Measurements from ENCODE around the gene ASB5. TPM values are rescaled to one million over a fixed set of nuclear protein-coding genes. Genes with fewer than 3 reads are reported as not detected.
"Not testable (repeated sequence)": the region's sequence is repeated elsewhere in the genome, so short reads cannot be mapped to it uniquely, and the experiment has no call there.

The ASB5 gene
- total RNA-seq, 2 experiments from 2014 or later = not detected

DNA sequence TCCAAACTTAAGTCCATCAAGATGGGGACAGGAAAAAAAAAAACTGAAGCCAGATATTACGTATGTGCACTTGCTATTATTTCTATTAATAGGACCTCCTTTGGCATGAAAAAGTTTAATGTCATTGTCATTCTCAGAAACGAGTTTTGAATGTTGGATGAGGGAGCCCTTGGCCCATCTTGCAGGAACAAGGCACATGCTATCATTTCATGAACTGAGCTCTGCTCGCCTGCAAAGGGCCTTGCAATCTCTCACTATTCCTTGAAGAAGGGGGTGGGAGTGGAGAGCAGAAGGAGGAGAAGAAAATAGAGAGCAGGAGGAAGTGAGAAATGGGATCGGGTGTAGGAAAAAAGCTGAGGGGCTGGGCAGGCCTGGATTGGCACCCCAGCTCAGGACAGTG lies 39.4 kb downstream of the ASB5 start:
- Mint-ChIP-seq H3K36me3 (no peaks in the 10 kb centered on the region), H3K4me3 (no peak overlapping the region), H3K27me3 (peaks cover 8% of the 10 kb centered on the region), H3K9me3 (no peaks in the 10 kb centered on the region), H3K4me1 (no peaks in the 10 kb centered on the region), H3K27ac (no peak overlapping the region)
- POLR2A ChIA-PET = no interaction called here
- ATAC-seq (ENCODE audit: low read depth) (no peak), DNase-seq (no peak)

DNA sequence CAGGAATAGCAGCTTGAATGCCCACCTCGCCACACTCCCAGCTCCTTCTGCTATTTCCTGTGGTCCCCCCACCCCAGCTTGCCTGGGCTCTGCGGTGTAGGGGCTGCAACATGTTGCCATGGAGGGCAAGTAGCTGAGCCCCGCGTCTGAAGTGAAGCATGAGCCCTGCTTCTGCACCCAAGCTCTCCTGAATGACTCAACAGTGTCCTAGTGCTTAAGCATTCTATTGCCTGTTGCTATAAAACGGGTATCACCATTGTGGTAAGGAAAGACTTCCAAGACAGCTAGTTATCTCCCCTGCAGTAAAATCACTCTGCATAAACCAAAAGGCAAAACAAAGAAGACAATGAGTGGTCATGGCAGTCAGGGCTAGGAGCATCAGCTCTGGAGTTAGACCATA lies 42.3 kb downstream of the ASB5 start:
- Mint-ChIP-seq H3K9me3 (no peaks in the 10 kb centered on the region), H3K36me3 (no peaks in the 10 kb centered on the region), H3K27ac (no peak overlapping the region), H3K4me1 (no peaks in the 10 kb centered on the region), H3K27me3 (peaks cover 8% of the 10 kb centered on the region), H3K4me3 (no peak overlapping the region)
- DNase-seq = no peak
- POLR2A ChIA-PET = no interaction called here
- ATAC-seq (ENCODE audit: low read depth) = no peak

GRCh38 chr4:176223561-176223960 lies 45.5 kb downstream of the ASB5 start:
- H3K9me3 Mint-ChIP-seq = no peaks in the 10 kb centered on the region
- POLR2A ChIA-PET = no interaction called here
- DNase-seq (no peak), ATAC-seq (ENCODE audit: low read depth) (no peak)
- H3K36me3 Mint-ChIP-seq = no peaks in the 10 kb centered on the region
- peaks cover 2% of the 10 kb centered on the region for H3K27me3 Mint-ChIP-seq
- H3K4me3 Mint-ChIP-seq = no peak overlapping the region
- no peak overlapping the region for H3K27ac Mint-ChIP-seq
- no peaks in the 10 kb centered on the region for H3K4me1 Mint-ChIP-seq

- H3K4me3 Mint-ChIP-seq = no peak overlapping the region
- DNase-seq = no peak
- POLR2A ChIA-PET = no interaction called here
- ATAC-seq (ENCODE audit: low read depth) = no peak
- H3K9me3 Mint-ChIP-seq = no peaks in the 10 kb centered on the region
- H3K4me1 Mint-ChIP-seq = no peaks in the 10 kb centered on the region
- no peaks in the 10 kb centered on the region for H3K27me3 Mint-ChIP-seq
- no peak overlapping the region for H3K27ac Mint-ChIP-seq
- no peaks in the 10 kb centered on the region for H3K36me3 Mint-ChIP-seq
Measured at GRCh38 chr4:176222149-176222548, 46.9 kb downstream of the ASB5 start.

DNA sequence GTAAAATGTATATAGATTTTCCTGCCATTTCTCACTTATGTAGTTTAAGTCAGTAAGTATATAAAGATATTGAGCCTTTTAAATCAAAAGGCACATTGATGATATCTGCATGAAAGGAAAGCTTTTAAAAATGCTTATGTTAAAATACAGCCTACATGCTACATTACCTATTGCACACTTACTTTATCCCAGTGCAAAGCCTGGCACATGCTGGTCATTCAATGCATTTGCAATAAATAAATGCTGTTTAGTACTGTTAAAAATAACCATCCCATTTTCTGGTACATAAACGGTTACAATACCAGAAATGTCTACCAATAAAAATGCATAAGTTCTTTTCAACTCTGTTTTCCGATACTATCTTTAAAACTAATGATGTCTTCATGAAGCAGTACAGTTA lies 51.5 kb downstream of the ASB5 start:
- POLR2A ChIA-PET = no interaction called here
- ATAC-seq (ENCODE audit: low read depth) = no peak
- Mint-ChIP-seq H3K27me3 (peaks cover 4% of the 10 kb centered on the region), H3K9me3 (no peaks in the 10 kb centered on the region), H3K4me1 (no peaks in the 10 kb centered on the region), H3K36me3 (no peaks in the 10 kb centered on the region), H3K4me3 (no peak overlapping the region), H3K27ac (no peak overlapping the region)
- no peak for DNase-seq

DNA sequence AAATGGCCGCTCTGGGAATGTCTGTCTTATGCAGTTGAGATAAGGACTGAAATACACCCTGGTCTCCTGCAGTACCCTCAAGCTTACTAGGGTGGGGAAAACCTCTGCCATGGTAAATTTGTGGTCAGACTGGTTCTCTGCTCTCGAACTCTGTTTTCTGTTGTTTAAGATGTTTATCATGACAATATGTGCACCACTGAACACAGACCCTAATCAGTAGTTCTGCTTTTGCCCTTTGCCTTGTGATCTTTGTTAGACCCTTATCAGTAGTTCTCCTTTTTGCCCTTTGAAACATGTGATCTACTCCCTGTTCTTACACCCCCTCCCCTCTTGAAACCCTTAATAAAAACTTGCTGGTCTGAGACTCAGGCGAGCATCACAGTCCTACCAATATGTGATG lies 56.7 kb downstream of the ASB5 start:
- H3K4me1 Mint-ChIP-seq; H3K27ac Mint-ChIP-seq; H3K4me3 Mint-ChIP-seq; H3K9me3 Mint-ChIP-seq; ATAC-seq (ENCODE audit: low read depth); H3K36me3 Mint-ChIP-seq; DNase-seq; POLR2A ChIA-PET: not testable (repeated sequence)
- peaks cover 16% of the 10 kb centered on the region for H3K27me3 Mint-ChIP-seq

DNA sequence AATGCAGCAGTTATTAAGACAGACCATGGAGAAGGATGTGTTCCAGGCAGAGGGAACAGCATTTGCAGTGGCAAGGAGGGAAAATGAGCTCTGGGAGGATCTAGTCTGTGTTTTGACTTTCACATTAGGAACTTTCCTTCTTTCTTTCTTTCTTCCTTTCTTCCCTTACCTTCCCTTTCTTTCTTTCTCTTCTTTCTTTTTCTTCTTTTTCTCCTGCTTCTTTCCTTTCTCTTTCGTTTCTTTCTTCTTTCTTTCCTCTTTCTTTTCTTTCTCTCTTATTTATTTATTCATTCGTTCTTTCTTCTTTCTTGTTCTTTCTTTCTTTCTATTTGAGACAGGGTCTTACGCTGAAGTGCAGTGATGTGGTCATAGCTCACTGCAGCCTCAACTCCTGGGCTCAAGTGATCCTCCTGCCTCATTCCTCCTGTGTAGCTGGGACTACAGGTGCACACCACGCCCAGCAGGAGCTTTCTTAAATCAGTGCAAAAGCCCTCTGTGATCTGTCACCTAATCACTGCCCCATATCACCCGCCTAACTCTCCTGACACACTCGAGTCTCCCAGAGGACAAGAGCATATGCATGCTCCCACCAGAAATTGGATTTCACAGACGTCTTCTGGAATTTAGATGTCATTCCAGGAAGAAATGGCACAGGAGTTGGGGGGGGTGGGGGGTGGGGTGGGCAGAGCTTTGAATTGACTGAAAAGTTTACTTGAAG lies 58.3 kb downstream of the ASB5 start:
- Mint-ChIP-seq H3K36me3 (no peaks in the 10 kb centered on the region), H3K4me3 (no peak overlapping the region), H3K27me3 (peaks cover 16% of the 10 kb centered on the region), H3K4me1 (no peaks in the 10 kb centered on the region), H3K27ac (no peak overlapping the region), H3K9me3 (no peaks in the 10 kb centered on the region)
- POLR2A ChIA-PET = no interaction called here
- DNase-seq (no peak), ATAC-seq (ENCODE audit: low read depth) (no peak)

DNA sequence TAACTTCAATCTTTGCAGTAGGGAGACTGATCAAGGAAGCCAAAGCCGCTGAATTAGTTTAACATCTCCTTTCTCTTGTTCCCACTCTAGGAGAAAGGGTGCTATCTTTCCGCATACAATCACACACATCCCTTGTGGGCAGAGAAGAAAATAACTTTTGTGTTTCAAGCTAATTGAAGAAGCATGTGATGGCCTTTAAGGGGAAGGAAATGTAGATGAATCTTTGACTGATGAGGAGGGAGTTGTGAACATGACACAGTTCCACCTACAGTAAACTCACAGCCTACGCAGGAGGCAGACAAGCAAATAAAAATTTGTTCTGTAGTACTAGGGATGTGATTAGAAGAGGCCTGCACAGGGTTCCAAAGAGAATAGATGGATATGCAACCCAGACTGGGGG lies 58.9 kb downstream of the ASB5 start:
- Mint-ChIP-seq H3K36me3 (no peaks in the 10 kb centered on the region), H3K4me3 (no peak overlapping the region), H3K9me3 (no peaks in the 10 kb centered on the region), H3K27me3 (peaks cover 13% of the 10 kb centered on the region), H3K27ac (no peak overlapping the region), H3K4me1 (no peaks in the 10 kb centered on the region)
- DNase-seq (no peak), ATAC-seq (ENCODE audit: low read depth) (no peak)
- POLR2A ChIA-PET = no interaction called here

- Mint-ChIP-seq H3K9me3 (no peaks in the 10 kb centered on the region), H3K4me3 (no peak overlapping the region), H3K4me1 (no peaks in the 10 kb centered on the region), H3K36me3 (no peaks in the 10 kb centered on the region), H3K27ac (no peak overlapping the region), H3K27me3 (peaks cover 13% of the 10 kb centered on the region)
- DNase-seq (no peak), ATAC-seq (ENCODE audit: low read depth) (no peak)
- POLR2A ChIA-PET = no interaction called here
Measured at GRCh38 chr4:176209535-176209934, 59.5 kb downstream of the ASB5 start.

DNA sequence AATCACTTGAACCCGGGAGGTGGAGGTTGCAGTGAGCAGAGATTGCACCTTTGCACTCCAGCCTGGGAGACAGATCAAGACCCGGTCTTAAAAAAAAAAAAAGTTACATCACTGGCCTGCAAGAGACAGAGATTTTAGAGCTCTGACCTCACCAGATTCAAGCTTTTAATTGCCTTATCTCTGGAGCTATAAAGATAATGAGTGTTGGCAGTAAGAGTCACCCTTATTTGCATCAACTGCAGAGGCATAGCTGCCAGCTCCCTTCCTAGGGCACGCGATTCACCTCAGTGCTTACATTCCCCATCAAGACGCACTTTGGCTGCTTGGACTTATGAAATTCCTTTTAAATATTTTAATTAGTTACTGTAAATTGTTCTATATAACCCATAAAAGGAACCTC lies 61.2 kb downstream of the ASB5 start:
- ATAC-seq (ENCODE audit: low read depth) = no peak
- Mint-ChIP-seq H3K27ac (no peak overlapping the region), H3K27me3 (peaks cover 16% of the 10 kb centered on the region), H3K9me3 (no peaks in the 10 kb centered on the region), H3K36me3 (no peaks in the 10 kb centered on the region), H3K4me3 (no peak overlapping the region), H3K4me1 (no peaks in the 10 kb centered on the region)
- POLR2A ChIA-PET = no interaction called here
- no peak for DNase-seq

DNA sequence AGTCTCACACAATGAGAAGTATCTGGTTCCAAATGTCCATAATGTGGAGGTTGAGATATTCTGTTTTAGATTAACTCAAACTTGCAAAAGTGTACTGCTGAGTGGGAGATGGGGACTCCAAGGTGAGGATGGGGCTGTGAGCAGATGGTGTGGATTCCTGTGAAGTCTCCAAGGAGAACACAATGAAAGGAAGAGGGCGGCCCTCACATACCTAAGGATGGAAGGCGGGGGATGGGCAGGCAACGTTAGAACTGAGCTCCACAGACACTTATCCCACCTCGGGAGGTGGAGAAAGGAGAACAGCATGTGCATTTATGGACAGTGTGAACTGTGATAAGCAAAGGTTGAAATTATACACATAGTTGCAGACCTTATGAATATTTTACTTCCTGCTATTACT lies 63.7 kb downstream of the ASB5 start:
- POLR2A ChIA-PET = no interaction called here
- Mint-ChIP-seq H3K4me1 (no peaks in the 10 kb centered on the region), H3K27ac (no peak overlapping the region), H3K36me3 (no peaks in the 10 kb centered on the region), H3K4me3 (no peak overlapping the region), H3K9me3 (no peaks in the 10 kb centered on the region), H3K27me3 (peaks cover 11% of the 10 kb centered on the region)
- DNase-seq (no peak), ATAC-seq (ENCODE audit: low read depth) (no peak)

- Mint-ChIP-seq H3K27me3 (peaks cover 31% of the 10 kb centered on the region), H3K36me3 (peaks cover 1% of the 10 kb centered on the region), H3K4me1 (peaks cover 6% of the 10 kb centered on the region), H3K9me3 (peaks cover 2% of the 10 kb centered on the region), H3K4me3 (no peak overlapping the region), H3K27ac (no peak overlapping the region)
- POLR2A ChIA-PET = no interaction called here
- DNase-seq = no peak
- ATAC-seq (ENCODE audit: low read depth) = no peak
Measured at GRCh38 chr4:176198316-176198903, 70.6 kb downstream of the ASB5 start.

DNA sequence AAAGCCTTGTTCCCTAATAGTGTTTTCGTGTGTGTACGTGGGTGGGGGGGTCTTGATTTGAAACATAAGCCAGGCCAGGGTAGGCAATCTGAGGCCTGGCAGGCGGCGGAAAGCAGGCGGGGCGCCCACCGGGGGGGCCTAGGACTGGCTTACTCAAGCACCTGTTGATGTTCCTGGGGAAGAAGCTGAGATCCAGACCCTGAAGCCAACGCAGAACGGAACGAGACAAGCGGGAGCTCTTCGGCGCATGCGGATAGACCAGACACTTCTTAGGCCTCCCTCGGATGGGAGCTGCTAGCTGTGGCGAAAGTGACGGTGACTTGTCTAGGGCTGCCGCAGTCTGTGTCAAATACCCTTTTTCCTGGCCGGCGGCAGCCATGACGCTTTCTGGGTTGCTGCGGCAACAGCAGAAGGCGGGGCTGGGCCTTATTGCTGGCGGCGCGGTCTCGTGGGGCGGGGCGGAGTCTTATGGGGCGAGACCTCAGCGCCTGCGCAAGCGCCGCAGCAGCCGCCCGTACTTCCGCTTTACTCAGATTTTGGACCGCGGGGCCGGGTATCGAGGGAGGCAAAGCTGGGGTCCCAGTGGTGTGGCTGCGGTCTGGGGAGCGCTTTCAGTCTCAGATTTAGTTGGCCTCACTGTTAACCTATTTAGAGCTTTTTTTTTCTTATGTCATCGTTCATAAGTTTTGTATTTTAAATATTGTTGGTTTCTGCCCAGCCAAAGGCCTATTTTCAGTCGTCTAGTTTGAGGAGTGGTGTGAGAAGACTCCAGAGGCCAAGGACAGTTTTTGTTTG lies 73.6 kb downstream of the ASB5 start, which contains the start of gene SPATA4:
SPATA4 (minus strand) TSS at position 402 of the 795 bp plus-strand sequence; CDS start at position 379, 23 bp downstream.
- peaks cover 6% of the 10 kb centered on the region for H3K4me1 Mint-ChIP-seq

GRCh38 chr4:176193938-176194337 lies 75.1 kb downstream of the ASB5 start:
- peaks cover 2% of the 10 kb centered on the region for H3K9me3 Mint-ChIP-seq
- POLR2A ChIA-PET = no interaction called here
- peaks cover 6% of the 10 kb centered on the region for H3K4me1 Mint-ChIP-seq
- no peak for ATAC-seq (ENCODE audit: low read depth)
- no peak overlapping the region for H3K27ac Mint-ChIP-seq
- DNase-seq = no peak
- H3K4me3 Mint-ChIP-seq = no peak overlapping the region
- peaks cover 1% of the 10 kb centered on the region for H3K36me3 Mint-ChIP-seq
- H3K27me3 Mint-ChIP-seq = peaks cover 50% of the 10 kb centered on the region

More for the DNA sequence above, 73.6 kb downstream of the ASB5 start, which contains the start of gene SPATA4:
- POLR2A ChIA-PET = interaction anchor here (0.6 kb wide), 1 partner anchor 1674 kb away, joined by 3 read pairs; no protein-coding TSS in a partner anchor
- peaks cover 1% of the 10 kb centered on the region for H3K36me3 Mint-ChIP-seq
- peak within 1 kb of the TSS; percentile 67 for H3K27ac Mint-ChIP-seq
- DNase-seq (peak; percentile 93), ATAC-seq (ENCODE audit: low read depth) (peak; percentile 97)
- H3K4me3 Mint-ChIP-seq = peak within 1 kb of the TSS; percentile 79
- peaks cover 49% of the 10 kb centered on the region for H3K27me3 Mint-ChIP-seq
- peaks cover 2% of the 10 kb centered on the region for H3K9me3 Mint-ChIP-seq

Data from activated naive CD8-positive, alpha-beta T cell treated with anti-CD3 and anti-CD28 coated beads, Interleukin-2, amount 10 ng/mL, durations not matched to agents 7 days and 5 days (primary cell).